ENCODE measurements around the gene WDR75.
"Not testable (repeated sequence)": the region's sequence is repeated elsewhere in the genome, so short reads cannot be mapped to it uniquely, and the experiment has no call there.

WDR75 gene

DNA sequence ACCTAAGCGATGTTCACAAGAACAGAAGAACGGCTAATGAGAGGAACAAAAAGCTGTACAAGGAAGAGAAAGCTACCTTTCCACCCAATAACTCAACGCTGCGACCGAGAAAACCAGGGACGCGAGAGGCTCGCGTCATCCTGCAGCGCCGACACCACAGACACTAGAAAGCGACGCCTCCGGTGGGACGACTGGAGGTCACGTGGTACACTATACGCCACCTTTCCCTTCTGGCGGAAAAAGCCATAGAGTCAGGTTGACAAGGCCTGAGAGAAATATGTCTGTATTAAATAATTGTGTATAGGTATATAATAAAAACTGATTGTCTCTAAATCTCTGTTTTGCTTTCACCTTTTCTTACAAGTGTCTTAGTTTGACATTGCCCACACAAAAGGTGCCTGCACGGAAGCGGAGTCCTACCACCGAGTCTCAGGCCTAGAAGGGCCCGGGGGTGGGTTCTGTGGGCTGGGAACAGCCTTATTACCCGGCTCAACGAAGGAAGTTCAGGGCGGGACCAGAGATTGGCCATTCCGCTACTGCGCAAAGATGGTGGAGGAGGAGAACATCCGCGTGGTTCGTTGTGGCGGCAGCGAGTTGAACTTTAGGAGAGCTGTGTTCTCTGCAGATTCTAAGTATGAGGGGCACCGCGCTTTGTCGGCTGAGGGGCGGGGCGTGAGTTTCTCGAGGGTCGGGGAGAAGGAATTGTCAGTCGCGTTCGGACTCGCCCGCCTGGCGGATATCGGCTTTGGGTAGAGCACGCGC is at the start of gene WDR75:
WDR75 (plus strand) TSS at position 528 of the 762 bp plus-strand sequence; CDS start at position 547, 19 bp downstream.
- DNase-seq (ENCODE audit: low read depth in 2 of 2): peak; percentile 86 to 87

DNA sequence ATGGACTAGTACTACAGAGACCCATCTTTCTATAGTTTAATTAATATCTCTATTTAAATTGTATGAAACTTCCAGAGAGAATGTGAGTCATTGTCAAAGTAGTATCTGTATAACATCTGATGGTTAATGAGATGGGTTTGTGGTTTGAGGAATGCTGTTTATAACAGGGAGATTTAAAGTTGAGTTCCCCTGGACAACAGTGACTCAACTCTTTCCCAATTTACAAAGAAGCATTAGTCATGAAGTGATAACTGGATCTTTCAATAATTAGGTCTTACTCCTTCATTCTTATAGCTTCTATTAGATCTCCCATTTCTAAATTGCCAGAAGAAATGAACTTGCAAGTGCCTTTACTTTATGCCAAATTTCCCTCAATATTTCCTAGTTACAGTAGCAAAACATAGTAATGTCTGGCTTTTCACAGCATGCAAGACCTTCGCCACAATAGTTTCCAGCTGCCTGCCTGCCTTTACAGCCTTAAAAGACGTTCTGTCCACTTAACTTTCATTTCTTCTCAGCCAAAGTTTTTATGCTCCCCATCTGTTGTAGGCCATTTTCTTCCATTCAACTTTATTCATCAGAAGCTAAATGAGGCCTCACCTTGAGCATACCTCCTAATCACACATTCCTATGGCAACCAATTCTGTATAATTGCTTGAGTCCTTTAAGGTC is 47.7 kb upstream of the WDR75 start:
- peak; percentile 96 to 97 for DNase-seq (ENCODE audit: low read depth in 2 of 2)

DNA sequence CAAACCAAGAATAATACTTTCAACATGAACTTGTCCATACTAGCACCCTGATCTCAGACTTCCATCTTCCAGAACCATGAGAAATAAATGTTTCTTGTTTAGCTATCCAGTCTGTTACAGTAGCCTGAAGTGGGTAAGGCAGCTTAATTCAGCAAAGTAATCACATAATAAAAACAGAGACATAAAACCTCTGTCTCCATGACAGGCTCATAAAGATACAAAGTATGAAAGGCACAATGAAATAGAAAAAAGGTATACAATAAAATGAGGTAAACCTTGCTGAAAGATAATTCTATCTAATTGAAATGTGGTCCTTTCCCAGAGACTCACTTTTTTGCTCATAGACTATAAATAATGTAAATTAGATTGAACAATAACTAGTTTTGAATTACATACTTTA is 46.7 kb upstream of the WDR75 start:
- DNase-seq (ENCODE audit: low read depth in 2 of 2): no peak

DNA sequence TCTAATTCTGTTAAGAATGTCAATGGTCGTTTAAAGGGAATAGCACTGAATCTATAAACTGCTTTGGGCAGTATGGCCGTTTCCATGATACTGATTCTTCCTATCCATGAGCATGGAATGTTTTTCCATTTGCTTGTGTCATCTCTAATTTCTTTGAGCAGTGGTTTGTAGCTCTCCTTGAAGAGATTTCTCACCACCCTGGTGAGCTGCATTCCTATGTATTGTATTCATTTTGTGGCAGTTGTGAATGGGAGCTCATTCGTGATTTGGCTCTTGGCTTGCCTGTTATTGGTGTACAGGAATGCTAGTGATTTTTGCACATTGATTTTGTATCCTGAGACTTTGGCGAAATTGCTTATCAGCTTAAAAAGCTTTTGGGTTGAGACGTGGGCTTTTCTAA is 38.3 kb upstream of the WDR75 start:
- DNase-seq (ENCODE audit: low read depth in 2 of 2): peak in 1 of 2 experiments; percentile 21

DNA sequence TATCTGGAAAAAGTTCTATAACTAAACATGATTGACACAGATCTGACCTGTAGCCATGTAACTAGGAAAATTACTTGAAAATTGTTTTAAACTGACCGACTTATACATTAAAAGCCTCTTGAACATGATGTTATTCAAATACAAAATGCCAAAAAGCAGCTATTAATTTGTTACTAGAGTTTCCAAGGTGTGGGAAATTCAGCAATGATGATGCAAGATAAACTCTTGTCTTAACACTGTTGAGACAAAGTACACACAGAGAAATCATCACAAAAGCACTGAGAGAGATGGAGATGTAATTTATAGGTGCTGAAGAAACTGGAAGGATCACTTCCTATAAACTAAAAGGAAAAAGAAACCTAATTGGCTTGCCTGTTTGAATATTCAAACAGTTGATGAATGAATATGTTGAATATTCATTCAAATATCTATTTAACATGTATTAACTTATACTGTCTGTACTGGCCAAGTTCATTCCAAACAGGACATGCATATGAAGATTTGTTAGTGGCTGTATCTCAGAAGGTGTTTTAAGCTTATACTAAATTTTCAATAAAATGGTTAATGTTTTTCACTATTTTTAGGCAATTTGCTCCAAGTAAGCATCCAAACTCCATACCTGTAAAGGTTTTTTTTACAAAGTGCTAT is 34.6 kb upstream of the WDR75 start:
- no peak for DNase-seq (ENCODE audit: low read depth in 2 of 2)

DNA sequence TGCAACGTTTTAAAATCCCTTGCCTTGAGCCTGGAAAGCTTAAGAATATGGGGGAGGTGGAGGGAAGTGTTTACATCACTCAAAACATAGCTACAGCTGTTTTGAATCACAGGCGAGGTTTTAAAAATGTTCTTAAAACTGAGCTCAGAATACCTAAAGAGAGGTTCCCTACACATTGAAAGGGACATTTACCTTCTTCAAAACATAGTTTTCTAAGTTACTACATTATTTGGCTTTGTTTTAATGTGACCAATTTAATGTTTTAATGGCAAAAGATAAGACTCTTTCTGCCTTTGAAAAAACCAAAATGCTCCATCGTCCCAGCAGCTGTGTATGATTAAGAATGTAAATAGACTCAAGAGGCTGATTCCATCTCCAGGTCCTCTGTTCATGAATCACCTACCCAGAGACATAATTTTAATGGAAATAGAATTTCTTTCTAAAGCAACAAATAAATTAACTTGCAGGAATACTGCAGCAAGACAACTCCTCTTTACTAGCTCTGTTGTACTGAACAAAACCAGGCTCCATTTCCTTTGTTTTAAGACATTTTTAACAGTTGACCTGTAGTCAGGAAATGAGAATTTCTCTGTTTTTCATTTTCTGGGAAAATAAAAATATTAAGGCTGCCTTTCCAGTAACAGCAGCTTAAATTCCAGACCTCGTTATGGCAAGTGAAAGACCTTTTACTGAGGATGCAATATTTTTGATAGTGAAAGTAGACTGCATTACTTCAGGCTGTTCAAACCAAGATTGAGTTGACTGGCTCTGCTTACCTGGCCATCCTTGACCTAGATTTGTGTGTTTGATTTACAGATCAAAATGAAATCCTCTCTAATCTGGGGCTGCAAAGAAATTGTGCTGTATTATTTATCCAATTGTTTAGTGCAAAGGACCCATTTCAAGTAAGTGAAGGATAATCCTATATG is 33.7 kb upstream of the WDR75 start:
- peak; percentile 62 to 66 for DNase-seq (ENCODE audit: low read depth in 2 of 2)

DNA sequence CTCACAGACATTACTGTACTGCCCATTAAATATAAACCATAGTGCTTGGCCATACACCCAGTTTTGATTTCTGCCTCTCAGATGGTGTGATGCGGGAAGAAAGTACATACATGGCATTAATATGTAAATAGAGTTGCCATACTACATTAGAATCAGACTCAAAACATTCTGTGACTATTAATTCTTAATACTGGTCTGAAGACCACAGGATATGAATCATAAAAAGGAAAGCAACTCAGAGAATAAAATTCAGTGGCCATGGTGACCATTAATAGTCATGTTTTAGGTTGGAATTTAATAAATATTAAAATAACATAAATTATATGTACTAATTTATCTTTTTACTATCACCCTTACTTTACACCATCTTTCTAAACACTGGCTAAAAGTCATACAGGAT is 33.0 kb upstream of the WDR75 start:
- DNase-seq (ENCODE audit: low read depth in 2 of 2): no peak

DNA sequence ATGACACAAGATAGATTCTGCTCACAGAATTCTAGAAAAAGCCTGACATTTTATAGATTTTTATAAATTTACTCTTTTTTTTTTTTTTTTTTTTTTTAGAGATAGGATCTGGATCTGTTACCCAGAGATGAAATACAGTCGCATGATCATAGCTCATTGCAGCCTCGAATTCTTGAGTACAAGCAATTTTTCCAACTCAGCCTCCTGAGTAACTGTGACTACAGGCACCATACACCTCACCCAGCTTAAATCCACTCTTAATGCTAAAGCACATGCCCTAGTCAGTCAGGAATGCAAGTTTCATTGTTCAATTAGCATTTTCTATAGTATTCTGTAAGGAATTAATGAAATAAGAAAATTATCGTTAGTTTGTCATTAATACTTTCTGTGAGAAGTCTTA is 32.1 kb upstream of the WDR75 start:
- no peak for DNase-seq (ENCODE audit: low read depth in 2 of 2)

DNA sequence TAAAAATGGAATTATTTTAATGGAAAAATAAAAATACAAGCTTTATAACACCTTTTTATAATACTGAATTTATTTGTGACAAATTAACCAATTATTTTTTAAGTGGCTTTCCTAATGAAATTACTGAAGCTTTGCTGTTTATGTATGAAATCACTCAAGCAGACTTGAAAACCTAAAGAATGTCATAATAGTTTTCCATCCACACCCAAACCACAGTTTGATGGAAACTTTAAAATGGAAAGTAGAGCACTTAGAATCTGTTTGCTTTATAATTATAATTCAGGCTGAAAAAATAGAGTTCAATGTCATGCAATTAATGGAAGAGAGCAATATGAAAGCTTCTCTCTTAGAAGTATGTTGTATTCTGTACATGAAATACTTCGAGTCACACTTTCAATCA is 31.6 kb upstream of the WDR75 start:
- DNase-seq (ENCODE audit: low read depth in 2 of 2): no peak

DNA sequence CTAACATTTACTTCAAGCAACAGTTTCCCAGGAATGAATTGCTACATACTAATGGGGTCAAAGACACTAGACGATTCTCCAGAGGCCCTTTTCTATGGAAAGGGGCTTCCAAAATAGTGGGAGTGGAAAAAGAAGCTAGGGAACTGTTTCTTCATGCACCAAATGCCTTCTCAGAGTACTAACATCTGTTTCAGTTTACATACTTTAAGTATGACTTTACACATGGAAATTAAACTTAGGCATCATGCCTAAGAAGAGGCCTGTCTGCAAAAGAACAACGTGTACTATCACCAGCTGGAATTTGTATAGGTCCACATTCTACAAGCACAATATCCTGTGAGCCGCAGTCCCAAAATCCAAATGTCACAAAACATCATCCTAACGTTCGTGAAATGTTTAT is 29.4 kb upstream of the WDR75 start:
- DNase-seq (ENCODE audit: low read depth in 2 of 2): peak; percentile 91

DNA sequence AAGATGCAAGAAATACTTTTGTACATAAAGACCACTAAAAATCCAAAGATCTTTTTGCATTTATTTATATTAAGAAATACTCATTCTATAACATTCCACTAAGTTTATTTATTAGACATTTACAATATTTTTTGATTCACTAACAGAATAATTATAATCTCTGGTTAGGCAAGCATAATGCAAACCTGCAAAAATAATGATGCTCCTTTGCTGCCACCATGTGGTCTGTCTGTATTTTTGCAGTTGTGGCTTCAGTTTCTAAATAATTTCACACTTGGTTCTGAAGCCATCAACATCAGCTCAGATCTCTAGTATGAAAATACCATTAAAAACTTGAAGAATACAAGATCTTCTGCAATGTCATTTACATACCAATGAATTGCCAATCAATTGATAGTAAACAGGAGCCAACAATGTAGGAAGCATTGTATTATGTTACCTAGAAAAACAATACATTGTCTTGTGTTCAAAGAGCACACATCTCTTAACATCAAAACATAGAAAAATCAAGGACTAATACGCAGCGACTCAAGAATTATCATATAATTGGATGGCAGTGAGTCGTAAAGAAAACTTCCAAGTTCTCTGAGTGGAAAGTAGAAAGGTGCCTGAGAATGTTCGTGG is 28.8 kb upstream of the WDR75 start:
- peak in 1 of 2 experiments; percentile 19 for DNase-seq (ENCODE audit: low read depth in 2 of 2)

DNA sequence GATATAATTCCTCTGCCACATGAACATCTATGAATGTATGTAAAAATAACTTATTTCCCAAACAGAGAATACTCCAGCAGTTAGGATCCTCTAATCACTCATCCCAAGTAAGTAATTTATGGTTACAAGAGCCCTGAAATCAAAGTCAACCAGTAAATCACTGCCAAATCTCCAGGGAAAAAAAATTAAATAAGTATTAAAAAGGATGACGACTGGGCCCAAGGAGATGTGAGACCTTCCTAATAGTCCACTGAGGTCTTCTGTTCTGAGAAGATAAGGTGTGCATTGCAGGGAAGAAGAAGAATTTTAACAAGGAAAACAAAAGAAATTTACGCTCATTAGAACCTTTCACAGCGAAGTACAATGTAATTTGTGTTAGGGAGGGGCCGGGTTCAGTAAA is 28.0 kb upstream of the WDR75 start:
- no peak for DNase-seq (ENCODE audit: low read depth in 2 of 2)

DNA sequence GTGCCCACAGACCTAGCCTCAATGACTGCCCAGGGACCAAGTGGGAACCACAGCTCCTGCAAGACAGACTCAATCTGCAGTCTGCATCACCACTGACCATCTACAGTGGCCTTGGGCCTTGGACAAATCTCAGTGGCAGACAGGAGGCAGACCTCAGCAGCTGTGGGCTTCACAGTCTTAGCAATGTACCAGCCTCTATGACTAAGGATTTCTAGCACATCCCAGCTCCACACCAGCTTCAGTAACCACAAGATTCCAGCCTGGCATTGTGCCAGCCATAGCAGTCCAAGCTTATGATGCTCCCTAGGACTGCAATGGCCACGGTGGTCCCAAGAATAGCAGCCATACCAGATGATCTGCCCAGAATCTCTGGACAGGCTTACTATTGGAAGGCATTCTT is 19.6 kb upstream of the WDR75 start:
- peak; percentile 36 to 43 for DNase-seq (ENCODE audit: low read depth in 2 of 2)

DNA sequence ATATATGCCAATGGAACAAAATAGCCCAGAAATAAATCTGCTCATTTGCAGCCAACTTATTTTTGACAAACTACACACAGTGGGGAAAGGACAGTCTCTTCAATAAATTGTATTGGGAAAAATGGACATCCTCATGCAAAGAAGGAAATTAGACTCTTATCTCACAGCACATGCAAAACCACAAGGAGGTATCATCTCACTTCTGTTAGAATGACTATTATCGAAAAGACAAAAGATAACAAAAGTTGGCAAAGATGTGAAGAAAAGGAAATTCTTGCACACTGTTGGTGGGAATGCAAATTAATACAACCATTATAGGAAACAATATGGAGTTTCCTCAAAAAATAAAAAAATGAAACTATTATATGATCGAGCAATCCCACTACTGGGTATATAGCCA is 16.3 kb upstream of the WDR75 start:
- no peak for DNase-seq (ENCODE audit: low read depth in 2 of 2)

DNA sequence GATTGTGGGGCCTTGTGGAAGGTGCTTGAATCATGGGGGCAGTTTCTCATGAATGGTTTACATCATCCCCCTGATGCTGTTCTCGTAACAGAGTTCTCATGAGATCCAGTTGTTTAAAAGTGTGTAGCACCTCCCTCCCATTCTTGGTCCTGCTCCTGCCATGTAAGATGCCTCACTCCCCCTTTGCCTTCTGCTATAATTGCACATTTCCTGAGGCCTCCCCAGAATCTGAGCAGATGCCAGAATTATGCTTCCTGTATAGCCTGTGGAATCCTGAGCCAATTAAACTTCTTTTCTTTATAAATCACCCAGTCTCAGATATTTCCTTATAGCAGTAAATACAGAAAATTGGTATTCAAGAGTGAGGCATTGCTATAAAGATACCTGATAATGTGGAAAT is 15.6 kb upstream of the WDR75 start:
- no peak for DNase-seq (ENCODE audit: low read depth in 2 of 2)

DNA sequence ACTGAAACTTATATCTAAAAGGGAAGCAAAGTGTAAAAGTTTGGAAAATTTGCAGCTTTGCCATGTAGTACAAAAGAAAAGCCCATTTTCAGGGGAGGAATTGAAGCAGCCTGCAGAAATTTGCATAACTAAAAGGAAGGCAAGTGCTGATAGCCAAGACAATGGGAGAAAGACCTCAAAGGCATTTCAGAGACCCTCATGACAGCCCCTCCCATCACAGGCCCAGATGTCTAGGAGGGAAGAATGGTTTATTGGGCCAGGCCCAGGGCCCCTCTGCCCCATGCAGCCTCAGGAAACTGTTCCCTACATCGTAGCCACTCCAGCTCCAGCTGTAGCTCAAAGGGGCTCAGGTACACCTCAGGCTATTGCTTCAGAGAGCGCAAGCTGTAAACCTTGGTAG is 14.4 kb upstream of the WDR75 start:
- no peak for DNase-seq (ENCODE audit: low read depth in 2 of 2)

DNA sequence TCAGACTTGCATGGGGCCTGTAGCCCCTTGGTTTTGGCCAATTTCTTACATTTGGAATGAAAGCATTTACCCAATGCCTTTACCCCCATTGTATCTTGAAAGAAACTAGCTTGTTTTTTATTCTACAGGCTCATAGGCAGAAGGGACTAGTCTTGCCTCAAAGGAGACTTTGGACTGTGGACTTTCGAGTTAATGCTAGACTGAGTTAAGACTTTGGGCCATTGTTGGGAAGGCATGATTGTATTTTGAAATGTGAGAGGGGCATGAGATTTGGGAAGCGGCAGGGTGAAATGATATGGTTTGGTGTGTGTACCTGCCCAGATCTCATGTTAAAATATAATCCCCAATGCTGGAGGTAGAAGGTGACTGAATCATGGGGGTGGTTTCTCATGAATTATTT is 13.4 kb upstream of the WDR75 start:
- no peak for DNase-seq (ENCODE audit: low read depth in 2 of 2)

DNA sequence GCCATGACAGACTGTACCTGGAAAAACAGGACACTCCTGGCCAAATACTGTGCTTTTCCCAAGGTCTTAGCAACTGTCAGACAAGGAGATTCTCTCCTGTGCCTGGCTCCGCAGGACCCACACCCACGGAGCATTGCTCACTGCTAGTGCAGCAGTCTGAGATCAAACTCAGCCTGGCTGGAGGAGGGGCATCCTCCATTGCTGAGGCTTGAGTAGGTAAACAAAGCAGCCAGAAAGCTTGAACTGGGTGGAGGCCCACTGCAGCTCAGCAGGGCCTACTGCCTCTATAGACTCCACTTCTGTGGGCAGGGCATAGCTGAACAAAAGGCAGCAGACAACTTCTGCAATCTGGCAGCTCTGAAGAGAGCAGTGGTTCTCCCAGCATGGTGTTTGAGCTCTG is 10.8 kb upstream of the WDR75 start:
- not testable (repeated sequence) for DNase-seq (ENCODE audit: low read depth in 2 of 2)

DNA sequence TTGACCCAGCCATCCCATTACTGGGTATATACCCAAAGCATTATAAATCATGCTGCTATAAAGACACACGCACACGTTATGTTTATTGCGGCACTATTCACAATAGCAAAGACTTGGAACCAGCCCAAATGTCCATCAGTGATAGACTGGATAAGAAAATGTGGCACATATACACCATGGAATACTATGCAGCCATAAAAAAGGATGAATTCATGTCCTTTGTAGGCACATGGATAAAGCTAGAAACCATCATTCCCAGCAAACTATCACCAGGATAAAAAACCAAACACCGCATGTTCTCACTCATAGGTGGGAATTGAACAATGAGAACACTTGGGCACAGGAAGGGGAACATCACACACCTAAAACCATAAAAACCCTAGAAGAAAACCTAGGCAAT is 5.5 kb upstream of the WDR75 start:
- DNase-seq (ENCODE audit: low read depth in 2 of 2): not testable (repeated sequence)

DNA sequence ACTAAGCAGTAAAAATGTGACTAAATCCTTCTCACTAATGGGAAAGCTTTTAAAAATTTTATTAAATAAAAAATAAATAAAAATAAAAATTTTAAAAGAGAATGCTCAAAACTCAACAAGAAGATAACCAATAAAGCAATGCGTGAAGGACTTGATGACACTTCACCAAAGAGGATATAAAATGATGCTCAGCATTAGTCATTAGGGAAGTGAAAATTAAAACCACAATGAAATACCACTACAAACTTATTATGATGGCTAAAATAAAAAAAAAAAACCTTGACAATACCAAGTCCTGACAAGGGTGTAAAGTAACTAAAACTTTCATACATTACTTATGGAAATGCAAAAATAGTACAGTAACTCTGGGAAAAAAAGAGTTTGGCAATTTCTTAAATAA is 3.3 kb upstream of the WDR75 start:
- no peak for DNase-seq (ENCODE audit: low read depth in 2 of 2)

DNA sequence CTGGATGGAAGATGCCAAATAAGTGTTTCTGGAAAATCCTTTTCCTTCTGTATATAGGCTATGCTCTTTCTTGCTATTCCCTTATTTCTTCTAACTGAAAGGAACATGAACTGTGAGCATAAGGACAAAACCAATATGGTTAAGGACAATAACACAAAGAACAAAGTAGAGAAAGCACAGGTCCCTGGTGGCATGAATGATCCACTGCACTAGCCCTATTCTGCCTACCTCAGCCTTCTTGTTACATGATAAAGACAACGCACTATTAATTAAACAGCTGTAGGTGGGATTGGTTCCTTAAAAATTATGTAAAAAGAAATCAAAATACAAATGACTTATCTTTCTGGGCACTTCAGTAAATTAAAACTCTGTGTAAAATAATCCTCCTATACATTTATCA is 1.9 kb upstream of the WDR75 start:
- no peak for DNase-seq (ENCODE audit: low read depth in 2 of 2)

DNA sequence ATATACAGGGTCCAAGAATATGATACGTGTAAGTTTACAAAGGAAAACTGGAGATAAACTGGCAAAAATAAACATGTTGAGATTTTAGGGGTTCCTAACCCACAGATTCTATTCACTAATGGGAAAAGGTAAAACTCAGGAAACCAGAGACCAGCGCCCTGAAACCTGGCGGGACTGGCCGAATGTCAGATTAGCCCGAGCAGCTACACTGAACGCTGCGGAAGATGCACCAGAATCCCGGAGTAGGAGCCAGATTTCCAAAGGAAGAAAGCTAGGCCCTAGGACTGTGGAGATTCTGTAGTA is 679 bp upstream of the WDR75 start:
- DNase-seq (ENCODE audit: low read depth in 2 of 2): no peak

Data from fibroblast of skin of left biceps (primary cell).